Karpas-422 (cell line): ENCODE results near the gene TCFL5. TPM values are rescaled to one million over a fixed set of nuclear protein-coding genes. Genes with fewer than 3 reads are reported as not detected.

ENCODE experiments used
- DNase-seq: peaks from one replicate; pipeline ENCODE4 v3.0.0-alpha.2; 2015
- H2AFZ ChIP-seq: fragments of 200-600 bp; sonication (generic); 2 replicates; pipeline ENCODE4 v1.6.1; 2014; ENCODE audit warnings: antibody characterized with exemption, low read length, mixed read lengths
- H3K27ac ChIP-seq: fragments of 200-600 bp; sonication (generic); 2 replicates; pipeline ENCODE4 v1.5.1; 2014; ENCODE audit warnings: mild to moderate bottlenecking, low read length, moderate library complexity
- H3K27me3 ChIP-seq: fragments of 200-600 bp; sonication (generic); 2 replicates; pipeline ENCODE4 v1.6.1; 2014; ENCODE audit warnings: low read length, mixed read lengths
- H3K36me3 ChIP-seq: fragments of 200-600 bp; sonication (generic); 2 replicates; pipeline ENCODE4 v1.6.1; 2014; ENCODE audit warnings: low read length, mixed read lengths; ENCODE audit not compliant: insufficient read depth
- H3K4me1 ChIP-seq: fragments of 200-600 bp; sonication (generic); 2 replicates; pipeline ENCODE4 v1.6.1; 2014; ENCODE audit warnings: mild to moderate bottlenecking, low read length, mixed read lengths
- H3K4me2 ChIP-seq: fragments of 200-600 bp; sonication (generic); 2 replicates; pipeline ENCODE4 v1.6.1; 2014; ENCODE audit warnings: low read length, low read depth, mild to moderate bottlenecking; ENCODE audit not compliant: poor library complexity, severe bottlenecking
- H3K4me3 ChIP-seq: fragments of 200-600 bp; sonication (generic); 2 replicates; pipeline ENCODE4 v1.5.1; 2014; ENCODE audit warnings: mild to moderate bottlenecking, antibody characterized with exemption, low read length, mixed read lengths
- H3K79me2 ChIP-seq: fragments of 200-600 bp; sonication (generic); 2 replicates; pipeline ENCODE4 v1.6.1; 2014; ENCODE audit warnings: mild to moderate bottlenecking, low read length, mixed read lengths
- H3K9ac ChIP-seq: fragments of 200-600 bp; sonication (generic); 2 replicates; pipeline ENCODE4 v1.6.0; 2014; ENCODE audit warnings: low read length
- H3K9me2 ChIP-seq: fragments of 200-600 bp; sonication (generic), shearing (Covaris generic); replicated peaks from 2 replicates; pipeline ENCODE4 v1.6.0; 2014; ENCODE audit warnings: mild to moderate bottlenecking, low read length, moderate library complexity; ENCODE audit not compliant: insufficient read depth
- H3K9me3 ChIP-seq: fragments of 300-700, 200-600 bp; sonication (generic); 2 replicates; pipeline ENCODE4 v1.6.1; 2014; ENCODE audit warnings: low read length, mixed read lengths
- H4K20me1 ChIP-seq: fragments of 200-600 bp; sonication (generic); 2 replicates; pipeline ENCODE4 v1.6.1; 2014; ENCODE audit warnings: mild to moderate bottlenecking, antibody characterized with exemption, low read length, low read depth; ENCODE audit not compliant: insufficient read depth
- small RNA-seq: library from RNA; depleted of rRNA; stranded (forward); fragments of <200 nt; gene quantifications from one replicate; pipeline ENCODE3, GENCODE V24; 2014
- total RNA-seq: library from RNA; depleted of rRNA; stranded (reverse); fragments of >200 nt; shearing (Covaris generic); gene quantifications from 2 replicates; pipeline ENCODE4 v1.2.3, GENCODE V29; 2014; ENCODE audit warnings: low replicate concordance; rRNA removed

Gene TCFL5
- total RNA-seq, 1 experiment from 2014 or later = 11.5 TPM

DNA sequence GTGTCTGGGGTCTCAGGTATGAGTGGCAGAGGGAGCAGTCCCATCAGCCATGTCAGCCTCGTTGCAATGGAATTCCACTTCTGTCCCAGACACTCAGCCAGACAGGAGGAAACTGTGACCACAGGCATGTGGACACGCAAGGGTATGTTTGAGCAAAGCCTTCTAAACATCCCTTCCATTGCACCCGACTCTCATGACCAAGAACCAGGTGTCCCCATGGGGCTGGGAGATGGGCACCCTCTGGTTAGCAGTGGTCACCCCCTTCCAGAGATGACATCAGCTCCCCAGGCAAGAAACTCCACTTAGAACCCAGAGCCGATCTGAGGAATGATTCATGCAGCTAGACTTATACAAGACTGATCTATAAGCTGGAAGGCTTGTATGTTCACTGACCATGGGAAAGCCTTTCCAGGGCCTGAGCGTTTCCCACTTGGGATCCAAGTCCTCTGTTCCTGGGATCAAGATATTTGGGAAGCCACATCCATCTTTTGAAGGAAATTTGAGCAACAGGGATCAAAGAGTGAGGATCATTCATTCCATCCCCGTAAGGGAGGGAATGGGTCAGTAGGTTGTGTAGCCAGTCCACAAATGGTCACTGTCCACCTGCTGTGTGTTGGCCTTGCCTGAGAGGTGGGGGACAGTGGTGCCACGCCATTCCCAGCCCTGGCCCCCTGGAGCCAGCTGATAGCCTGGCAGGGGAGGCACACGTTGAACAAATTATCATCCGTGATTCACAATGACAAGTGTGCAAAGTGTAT lies 69.3 kb downstream of the TCFL5 start:
- no peak overlapping the region for H3K4me3 ChIP-seq
- H3K4me1 ChIP-seq = peaks cover 33% of the 10 kb centered on the region
- no peak overlapping the region for H3K4me2 ChIP-seq
- H3K36me3 ChIP-seq = no peaks in the 10 kb centered on the region
- H4K20me1 ChIP-seq = no peaks in the 10 kb centered on the region
- no peak overlapping the region for H3K27ac ChIP-seq
- peak; percentile 42 for DNase-seq
- H3K79me2 ChIP-seq = 0 out of 2 replicates have a peak, but pooled peaks cover 5% of the 10 kb centered on the region
- H2AFZ ChIP-seq = no peak overlapping the region
- no peak overlapping the region for H3K9ac ChIP-seq
- H3K9me2 ChIP-seq = no peaks in the 10 kb centered on the region
- H3K27me3 ChIP-seq = no peaks in the 10 kb centered on the region
- no peaks in the 10 kb centered on the region for H3K9me3 ChIP-seq

DNA sequence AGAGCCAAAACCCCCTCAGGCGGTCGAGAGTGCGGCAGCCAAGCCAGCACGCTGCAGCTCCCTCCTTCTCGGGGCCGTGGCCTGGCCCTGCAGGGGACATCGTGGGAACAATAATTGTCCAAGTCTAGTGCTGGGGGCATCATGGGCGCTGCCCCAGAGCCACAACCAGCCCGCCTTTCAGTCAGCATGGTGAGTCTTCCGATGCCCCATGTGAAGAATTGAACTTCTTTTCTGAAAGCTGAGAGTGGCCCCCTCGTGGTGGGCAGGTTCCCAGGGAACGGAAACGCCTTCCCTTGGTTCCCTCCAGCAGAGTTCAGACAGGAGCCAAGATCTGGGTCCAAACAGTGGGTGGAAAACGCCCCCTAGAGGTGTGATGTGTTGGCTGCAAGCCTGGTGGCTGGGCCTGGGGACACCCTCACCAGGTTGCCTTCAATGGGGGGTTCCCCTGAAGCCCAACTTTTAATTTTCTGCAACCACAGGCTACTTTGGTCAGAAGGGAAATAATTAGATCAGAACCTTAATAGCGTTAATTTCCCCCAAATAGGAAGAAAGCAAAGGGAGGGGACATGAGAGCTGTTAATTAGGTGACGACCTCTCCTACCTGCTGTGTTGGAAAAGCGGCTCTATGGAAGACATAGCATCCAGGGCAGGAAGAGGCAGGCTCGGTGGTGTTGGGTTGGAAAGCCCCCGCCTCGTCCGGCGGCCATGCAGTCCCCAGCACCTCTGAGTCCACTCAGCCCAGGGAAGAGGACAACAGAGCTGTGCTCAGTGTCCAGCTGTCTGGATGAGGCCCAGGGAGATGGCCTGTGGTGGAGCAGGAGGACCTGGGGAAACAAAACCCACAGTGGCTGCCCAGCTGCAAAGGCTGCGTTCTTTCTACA lies 70.1 kb downstream of the TCFL5 start:
- no peaks in the 10 kb centered on the region for H3K27me3 ChIP-seq
- H3K9me3 ChIP-seq = no peaks in the 10 kb centered on the region
- H3K4me3 ChIP-seq = no peak overlapping the region
- H3K36me3 ChIP-seq = no peaks in the 10 kb centered on the region
- H3K27ac ChIP-seq = no peak overlapping the region
- H3K4me1 ChIP-seq = peaks cover 28% of the 10 kb centered on the region
- H4K20me1 ChIP-seq = no peaks in the 10 kb centered on the region
- H3K79me2 ChIP-seq = no peaks in the 10 kb centered on the region
- H3K4me2 ChIP-seq = no peak overlapping the region
- H3K9me2 ChIP-seq = no peaks in the 10 kb centered on the region
- H3K9ac ChIP-seq = no peak overlapping the region; the same call in 1 of the 2 replicates
- H2AFZ ChIP-seq = no peak overlapping the region
- DNase-seq = peak; percentile 93

Small RNA genes lying within 50 kb of the gene (small RNA-seq; reads per million reads assigned to genes)
- gene DPH3P1 = not detected

Other genes starting within 250 kb of the TCFL5 start
- gene SLCO4A1, start 219.3 kb downstream of the TCFL5 start, total RNA-seq = 0.72 TPM in 1 of 2 replicates, not detected in the other
- not detected in 2 replicates for gene NTSR1, start 153.0 kb downstream of the TCFL5 start, total RNA-seq
- 17.9 and 31.9 TPM in 2 replicates for gene MRGBP, start 65.3 kb downstream of the TCFL5 start, total RNA-seq
- gene OGFR, start 57.0 kb downstream of the TCFL5 start, total RNA-seq = 23.8 and 99.0 TPM in 2 replicates
- 41.2 and 87.5 TPM in 2 replicates for gene COL9A3, start 44.8 kb downstream of the TCFL5 start, total RNA-seq
- gene DIDO1, start 64.7 kb upstream of the TCFL5 start, total RNA-seq = 35.4 and 43.4 TPM in 2 replicates
- 31.3 and 48.2 TPM in 2 replicates for gene GID8, start 76.3 kb upstream of the TCFL5 start, total RNA-seq
- gene SLC17A9, start 90.9 kb upstream of the TCFL5 start, total RNA-seq = 15.9 and 22.1 TPM in 2 replicates
- gene BHLHE23, start 145.1 kb upstream of the TCFL5 start, total RNA-seq = not detected in 2 replicates